NCI-H128 (cell line): ENCODE data around the gene SERTAD4.
"Not testable (repeated sequence)": the region's sequence is repeated elsewhere in the genome, so short reads cannot be mapped to it uniquely, and the experiment has no call there.

Source experiments
- DNase-seq: peaks from one replicate; lab custom pipeline; 2025; ENCODE audit not compliant: unreplicated experiment; lab: John Stamatoyannopoulos, UW

The SERTAD4 gene

GRCh38 chr1:210232511-210233215 is at the start of gene SERTAD4:
Gene SERTAD4, plus strand, starts transcription at chr1:210232796. Its CDS starts 5,165 bp downstream, at chr1:210237961.
- peak; percentile 26 for DNase-seq

- DNase-seq = no peak
Observed at GRCh38 chr1:210185063-210185462, 47.5 kb upstream of the SERTAD4 start.

GRCh38 chr1:210187849-210188606 is 44.6 kb upstream of the SERTAD4 start:
- DNase-seq = not testable (repeated sequence)

GRCh38 chr1:210189426-210189825 is 43.2 kb upstream of the SERTAD4 start:
- no peak for DNase-seq

- no peak for DNase-seq
Observed at GRCh38 chr1:210195635-210196160, 36.9 kb upstream of the SERTAD4 start.

GRCh38 chr1:210196266-210196665 is 36.3 kb upstream of the SERTAD4 start:
- DNase-seq = not testable (repeated sequence)

- no peak for DNase-seq
Observed at GRCh38 chr1:210198840-210199239, 33.8 kb upstream of the SERTAD4 start.

GRCh38 chr1:210200124-210200736 is 32.4 kb upstream of the SERTAD4 start:
- DNase-seq = no peak

GRCh38 chr1:210201681-210202080 is 30.9 kb upstream of the SERTAD4 start:
- DNase-seq = no peak

- no peak for DNase-seq
Observed at GRCh38 chr1:210207597-210208450, 24.8 kb upstream of the SERTAD4 start.

GRCh38 chr1:210213335-210213734 is 19.3 kb upstream of the SERTAD4 start:
- no peak for DNase-seq

GRCh38 chr1:210214573-210215409 is 17.8 kb upstream of the SERTAD4 start:
- DNase-seq = no peak

GRCh38 chr1:210217482-210217881 is 15.1 kb upstream of the SERTAD4 start:
- no peak for DNase-seq

GRCh38 chr1:210218047-210218446 is 14.5 kb upstream of the SERTAD4 start:
- no peak for DNase-seq

- peak; percentile 53 for DNase-seq
Observed at GRCh38 chr1:210222340-210223006, 10.1 kb upstream of the SERTAD4 start.

- DNase-seq = no peak
Observed at GRCh38 chr1:210223226-210223904, 9.2 kb upstream of the SERTAD4 start.

- DNase-seq = no peak
Observed at GRCh38 chr1:210228158-210228557, 4.4 kb upstream of the SERTAD4 start.

- no peak for DNase-seq
Observed at GRCh38 chr1:210230149-210230695, 2.4 kb upstream of the SERTAD4 start.
